NT2/D1 (cell line): ENCODE measurements around the gene WDR73.
"Not testable (repeated sequence)": the region's sequence is repeated elsewhere in the genome, so short reads cannot be mapped to it uniquely, and the experiment has no call there.

Source experiments
- DNase-seq: peaks from one replicate; pipeline ENCODE4 v3.0.0-alpha.2; 2011; ENCODE audit warnings: low read depth, low spot score
- H3K27me3 ChIP-seq: 2 replicates; pipeline ENCODE4 v1.6.0; 2011; ENCODE audit warnings: mild to moderate bottlenecking; ENCODE audit not compliant: insufficient read length, insufficient read depth
- H3K36me3 ChIP-seq: 2 replicates; pipeline ENCODE4 v1.6.1; 2011; ENCODE audit warnings: mild to moderate bottlenecking, low read length, mixed read lengths; ENCODE audit not compliant: insufficient read depth, insufficient read length
- H3K4me1 ChIP-seq: 2 replicates; pipeline ENCODE4 v1.5.1; 2011; ENCODE audit not compliant: insufficient read depth, insufficient read length
- H3K4me3 ChIP-seq: 2 replicates; pipeline ENCODE4 v1.5.1; 2011; ENCODE audit warnings: low read depth; ENCODE audit not compliant: insufficient read length
- H3K9ac ChIP-seq: 2 replicates; pipeline ENCODE4 v1.6.0; 2011; ENCODE audit warnings: low read depth; ENCODE audit not compliant: insufficient read length
- H3K9me3 ChIP-seq: 2 replicates; pipeline ENCODE4 v1.5.1; 2011; ENCODE audit warnings: mild to moderate bottlenecking, low read length; ENCODE audit not compliant: insufficient read depth
- SUZ12 ChIP-seq: IDR thresholded peaks from 2 replicates; pipeline ENCODE4 v1.6.1; 2011; ENCODE audit not compliant: insufficient read length, insufficient read depth; ENCODE audit errors: extremely low read depth
- YY1 ChIP-seq: IDR thresholded peaks from 2 replicates; pipeline ENCODE4 v1.6.1; 2011; ENCODE audit not compliant: insufficient read length, insufficient read depth
- ZNF274 ChIP-seq: IDR thresholded peaks from 2 replicates; pipeline ENCODE4 v1.6.1; 2011; ENCODE audit warnings: mild to moderate bottlenecking, low read depth, low read length

The WDR73 gene

GRCh38 chr15:84690342-84690741, 36.3 kb upstream of the WDR73 start:
- no peak for DNase-seq
- no peak for TF ChIP-seq SUZ12
- no peak for TF ChIP-seq ZNF274
- TF ChIP-seq YY1 = no peak
- no peak overlapping the region for H3K9ac ChIP-seq
- H3K36me3 ChIP-seq = peaks cover 64% of the 10 kb centered on the region
- H3K9me3 ChIP-seq = peaks cover 5% of the 10 kb centered on the region; the same call in 1 of the 2 replicates
- no peaks in the 10 kb centered on the region for H3K27me3 ChIP-seq
- H3K4me1 ChIP-seq = no peaks in the 10 kb centered on the region
- no peak overlapping the region for H3K4me3 ChIP-seq

GRCh38 chr15:84689858-84690257, 35.8 kb upstream of the WDR73 start:
- no peak for TF ChIP-seq ZNF274
- no peak for TF ChIP-seq YY1
- no peak for TF ChIP-seq SUZ12
- no peak for DNase-seq
- no peak overlapping the region for H3K9ac ChIP-seq
- H3K27me3 ChIP-seq = no peaks in the 10 kb centered on the region
- no peak overlapping the region for H3K4me3 ChIP-seq
- H3K9me3 ChIP-seq = peaks cover 5% of the 10 kb centered on the region; the same call in 1 of the 2 replicates
- H3K36me3 ChIP-seq = peaks cover 69% of the 10 kb centered on the region
- no peaks in the 10 kb centered on the region for H3K4me1 ChIP-seq

GRCh38 chr15:84686446-84686845, 32.4 kb upstream of the WDR73 start:
- not testable (repeated sequence) for H3K27me3 ChIP-seq, H3K4me3 ChIP-seq, H3K9me3 ChIP-seq, H3K9ac ChIP-seq, DNase-seq, H3K4me1 ChIP-seq
- peaks cover 90% of the 10 kb centered on the region for H3K36me3 ChIP-seq

GRCh38 chr15:84685304-84685703, 31.2 kb upstream of the WDR73 start:
- H3K4me3 ChIP-seq = no peak overlapping the region
- H3K9ac ChIP-seq = no peak overlapping the region
- no peaks in the 10 kb centered on the region for H3K27me3 ChIP-seq
- no peaks in the 10 kb centered on the region for H3K4me1 ChIP-seq
- no peak for TF ChIP-seq SUZ12
- no peak for TF ChIP-seq ZNF274
- TF ChIP-seq YY1 = no peak
- peaks cover 89% of the 10 kb centered on the region for H3K36me3 ChIP-seq
- DNase-seq = no peak
- 0 out of 2 replicates have a peak, but pooled peaks cover under 1% of the 10 kb centered on the region for H3K9me3 ChIP-seq

- Histone ChIP-seq H3K9ac (no peak overlapping the region), H3K9me3 (no peaks in the 10 kb centered on the region), H3K4me3 (no peak overlapping the region), H3K27me3 (no peaks in the 10 kb centered on the region), H3K36me3 (peaks cover 88% of the 10 kb centered on the region), H3K4me1 (no peaks in the 10 kb centered on the region)
- TF ChIP-seq YY1 (no peak), ZNF274 (no peak), SUZ12 (no peak)
- DNase-seq = no peak
These were observed 30.0 kb upstream of the WDR73 start for GRCh38 chr15:84684092-84684491.

GRCh38 chr15:84681831-84682230, 27.7 kb upstream of the WDR73 start:
- no peak for DNase-seq
- Histone ChIP-seq H3K9ac (no peak overlapping the region), H3K9me3 (no peaks in the 10 kb centered on the region), H3K36me3 (peaks cover 83% of the 10 kb centered on the region), H3K4me3 (no peak overlapping the region), H3K27me3 (no peaks in the 10 kb centered on the region), H3K4me1 (no peaks in the 10 kb centered on the region)
- TF ChIP-seq YY1 (no peak), ZNF274 (no peak), SUZ12 (no peak)

- H3K4me3 ChIP-seq = no peak overlapping the region
- peaks cover 86% of the 10 kb centered on the region for H3K36me3 ChIP-seq
- no peaks in the 10 kb centered on the region for H3K4me1 ChIP-seq
- H3K27me3 ChIP-seq = no peaks in the 10 kb centered on the region
- H3K9ac ChIP-seq = no peak overlapping the region
- peaks cover 5% of the 10 kb centered on the region; the same call in 1 of the 2 replicates for H3K9me3 ChIP-seq
- DNase-seq = no peak
- TF ChIP-seq YY1 (no peak), ZNF274 (no peak), SUZ12 (no peak)
These were observed 17.1 kb upstream of the WDR73 start for GRCh38 chr15:84671211-84671610.

GRCh38 chr15:84669726-84670125, 15.6 kb upstream of the WDR73 start:
- Histone ChIP-seq H3K9ac (no peak overlapping the region), H3K4me3 (no peak overlapping the region), H3K9me3 (peaks cover 5% of the 10 kb centered on the region; the same call in 1 of the 2 replicates), H3K27me3 (no peaks in the 10 kb centered on the region), H3K4me1 (no peaks in the 10 kb centered on the region), H3K36me3 (peaks cover 85% of the 10 kb centered on the region)
- no peak for TF ChIP-seq ZNF274
- TF ChIP-seq SUZ12 = no peak
- TF ChIP-seq YY1 = no peak
- DNase-seq = no peak
